Ascending aorta (tissue), 2 donors: ENCODE data around the gene IGF2R. TPM values are rescaled to one million over a fixed set of nuclear protein-coding genes. Genes with fewer than 3 reads are reported as not detected.

ENCODE experiments used
- DNase-seq, 2 donors: peaks; one replicate each; pipeline ENCODE4 v3.0.0-alpha.2; 2019; ENCODE audit warnings: low spot score in 2 of 2
- H3K27ac ChIP-seq, 2 donors: fragments of 200-600 bp; sonication (generic); one replicate each; pipeline ENCODE4 v1.5.1; 2016 to 2017; ENCODE audit warnings: mild to moderate bottlenecking in 1 of 2
- H3K27me3 ChIP-seq: fragments of 200-600 bp; sonication (generic); one replicate; pipeline ENCODE4 v1.5.1; 2017
- H3K36me3 ChIP-seq, 2 donors: fragments of 200-600 bp; sonication (generic); one replicate each; pipeline ENCODE4 v1.5.1; 2016
- H3K4me1 ChIP-seq, 2 donors: fragments of 200-600 bp; sonication (generic); one replicate each; pipeline ENCODE4 v1.5.1; 2016 to 2017; ENCODE audit warnings: mild to moderate bottlenecking in 1 of 2
- H3K4me3 ChIP-seq, 2 donors: fragments of 200-600 bp; sonication (generic); one replicate each; pipeline ENCODE4 v1.5.1; 2016 to 2017; ENCODE audit warnings: mild to moderate bottlenecking in 1 of 2
- H3K9me3 ChIP-seq, 2 donors: fragments of 200-600 bp; sonication (generic); one replicate each; pipeline ENCODE4 v1.5.1; 2016
- CTCF ChIP-seq, 3 experiments: fragments of 200-600 bp in 2 of 3; fragments of 450-650 bp in 1 of 3; sonication (generic) in 2 of 3; IDR thresholded peaks; one replicate each; pipeline ENCODE4 v1.5.1; 2016 to 2019; ENCODE audit warnings: antibody characterized with exemption in 3 of 3, mild to moderate bottlenecking in 1 of 3, moderate library complexity in 1 of 3
- intact Hi-C: fragments of 100-400 bp; cut with DNase I; formaldehyde crosslinking; loops from one replicate; pipeline ENCODE4 v1.15.1; 2023
- total RNA-seq: library from RNA; depleted of rRNA; stranded (reverse); fragments of >200 nt; gene quantifications from one replicate; pipeline ENCODE4 v1.1.0, GENCODE V29; 2016

Gene IGF2R
- total RNA-seq, 1 donor from 2014 or later, result 104 TPM

- no peaks in the 10 kb centered on the region for H3K27me3 ChIP-seq
- no peaks in the 10 kb centered on the region for H3K9me3 ChIP-seq
- intact Hi-C loops, result no loop called here
- H3K4me3 ChIP-seq, result no peak overlapping the region
- no peak for TF ChIP-seq CTCF (IDR thresholded peaks at IDR 0.05)
- H3K4me1 ChIP-seq, result no peaks in the 10 kb centered on the region
- peaks cover 0 to 3% of the 10 kb centered on the region in 2 donors for H3K36me3 ChIP-seq
- no peak overlapping the region for H3K27ac ChIP-seq
- no peak for DNase-seq
Observed at GRCh38 chr6:160004018-160004417, 35.1 kb downstream of the IGF2R start.

- no peak for TF ChIP-seq CTCF (IDR thresholded peaks at IDR 0.05)
Observed at GRCh38 chr6:160004419-160005175, 35.7 kb downstream of the IGF2R start.

GRCh38 chr6:160005211-160005610 lies 36.3 kb downstream of the IGF2R start:
- no peak for TF ChIP-seq CTCF (IDR thresholded peaks at IDR 0.05)
- H3K9me3 ChIP-seq, result no peaks in the 10 kb centered on the region
- intact Hi-C loops, result no loop called here

More at GRCh38 chr6:160004419-160005175, 35.7 kb downstream of the IGF2R start:
- Histone ChIP-seq H3K4me1 (no peaks in the 10 kb centered on the region), H3K27ac (no peak overlapping the region), H3K4me3 (no peak overlapping the region), H3K9me3 (no peaks in the 10 kb centered on the region), H3K27me3 (no peaks in the 10 kb centered on the region), H3K36me3 (no peaks in the 10 kb centered on the region)
- intact Hi-C loops, result no loop called here
- DNase-seq, result no peak

GRCh38 chr6:160005861-160006540 lies 37.1 kb downstream of the IGF2R start:
- peak overlapping the region in 1 of 2 donors; percentile 46 for H3K4me3 ChIP-seq
- H3K4me1 ChIP-seq, result peaks cover 0 to 6% of the 10 kb centered on the region in 2 donors

More at GRCh38 chr6:160005211-160005610, 36.3 kb downstream of the IGF2R start:
- H3K4me1 ChIP-seq, result peaks cover 0 to 2% of the 10 kb centered on the region in 2 donors
- no peak overlapping the region for H3K27ac ChIP-seq
- no peak overlapping the region for H3K4me3 ChIP-seq
- no peak for DNase-seq
- peaks cover 0 to 2% of the 10 kb centered on the region in 2 donors for H3K36me3 ChIP-seq
- no peaks in the 10 kb centered on the region for H3K27me3 ChIP-seq

GRCh38 chr6:160007145-160007544 lies 38.3 kb downstream of the IGF2R start:
- Histone ChIP-seq H3K27ac (no peak overlapping the region), H3K27me3 (no peaks in the 10 kb centered on the region), H3K4me1 (peaks cover 0 to 6% of the 10 kb centered on the region in 2 donors), H3K36me3 (peaks cover 0 to 3% of the 10 kb centered on the region in 2 donors), H3K9me3 (no peaks in the 10 kb centered on the region), H3K4me3 (no peak overlapping the region)
- TF ChIP-seq CTCF (IDR thresholded peaks at IDR 0.05), result no peak
- DNase-seq, result no peak
- intact Hi-C loops, result no loop called here

More at GRCh38 chr6:160005861-160006540, 37.1 kb downstream of the IGF2R start:
- Histone ChIP-seq H3K36me3 (peaks cover 0 to 2% of the 10 kb centered on the region in 2 donors), H3K9me3 (no peaks in the 10 kb centered on the region), H3K27me3 (no peaks in the 10 kb centered on the region), H3K27ac (no peak overlapping the region)
- intact Hi-C loops, result no loop called here
- TF ChIP-seq CTCF (IDR thresholded peaks at IDR 0.05), result no peak
- DNase-seq, result no peak
